Islet precursor cell (in vitro differentiated cells): ENCODE measurements around the gene CACNA1S.

ENCODE experiments used
- DNase-seq: peaks from one replicate; pipeline ENCODE4 v3.0.0-alpha.2; 2018

The CACNA1S gene

GRCh38 chr1:201092738-201093137 lies 19.5 kb downstream of the CACNA1S start:
- no peak for DNase-seq

- no peak for DNase-seq
Measured at GRCh38 chr1:201091256-201091655, 21.0 kb downstream of the CACNA1S start.

GRCh38 chr1:201090541-201090940 lies 21.7 kb downstream of the CACNA1S start:
- no peak for DNase-seq

- no peak for DNase-seq
Measured at GRCh38 chr1:201089596-201089995, 22.6 kb downstream of the CACNA1S start.

GRCh38 chr1:201088901-201089525 lies 23.2 kb downstream of the CACNA1S start:
- no peak for DNase-seq

GRCh38 chr1:201088395-201088794 lies 23.8 kb downstream of the CACNA1S start:
- no peak for DNase-seq

- DNase-seq, result peak; percentile 81
Measured at GRCh38 chr1:201085902-201086735, 26.1 kb downstream of the CACNA1S start.

GRCh38 chr1:201084295-201084694 lies 27.9 kb downstream of the CACNA1S start:
- no peak for DNase-seq

GRCh38 chr1:201083741-201084140 lies 28.5 kb downstream of the CACNA1S start:
- DNase-seq, result no peak

GRCh38 chr1:201080135-201080534 lies 32.1 kb downstream of the CACNA1S start:
- DNase-seq, result no peak

- DNase-seq, result no peak
Measured at GRCh38 chr1:201077736-201078135, 34.5 kb downstream of the CACNA1S start.

- DNase-seq, result no peak
Measured at GRCh38 chr1:201077116-201077515, 35.1 kb downstream of the CACNA1S start.

- no peak for DNase-seq
Measured at GRCh38 chr1:201076092-201076491, 36.1 kb downstream of the CACNA1S start.

GRCh38 chr1:201074018-201074417 lies 38.2 kb downstream of the CACNA1S start:
- DNase-seq, result no peak

- no peak for DNase-seq
Measured at GRCh38 chr1:201072922-201073321, 39.3 kb downstream of the CACNA1S start.

GRCh38 chr1:201072149-201072548 lies 40.1 kb downstream of the CACNA1S start:
- no peak for DNase-seq

GRCh38 chr1:201069636-201070035 lies 42.6 kb downstream of the CACNA1S start:
- DNase-seq, result no peak

GRCh38 chr1:201068976-201069375 lies 43.2 kb downstream of the CACNA1S start:
- DNase-seq, result no peak

GRCh38 chr1:201066986-201067385 lies 45.2 kb downstream of the CACNA1S start:
- no peak for DNase-seq

- DNase-seq, result no peak
Measured at GRCh38 chr1:201065686-201066085, 46.5 kb downstream of the CACNA1S start.

- DNase-seq, result no peak
Measured at GRCh38 chr1:201064806-201065205, 47.4 kb downstream of the CACNA1S start.

- no peak for DNase-seq
Measured at GRCh38 chr1:201063145-201063544, 49.1 kb downstream of the CACNA1S start.

GRCh38 chr1:201062511-201063091 lies 49.6 kb downstream of the CACNA1S start:
- DNase-seq, result no peak

- DNase-seq, result no peak
Measured at GRCh38 chr1:201061886-201062285, 50.3 kb downstream of the CACNA1S start.
